CD14-positive monocyte (primary cell): ENCODE results near the gene PTPRC. TPM values are rescaled to one million over a fixed set of nuclear protein-coding genes. Genes with fewer than 3 reads are reported as not detected.

ENCODE experiments used
- DNase-seq, 3 donors: peaks; one replicate each; pipeline ENCODE4 v3.0.0-alpha.2; 2011 to 2022
- H2AFZ ChIP-seq: 2 replicates; pipeline ENCODE4 v1.6.0; 2012; ENCODE audit warnings: mild to moderate bottlenecking, low read depth, low read length, inconsistent platforms; ENCODE audit not compliant: insufficient read depth, poor library complexity, severe bottlenecking
- H3K27ac ChIP-seq, 2 donors: 1 replicate in 1 of 2; 2 replicates in 1 of 2; pipeline ENCODE4 v1.5.1; 2012 to 2013; ENCODE audit warnings: low read length in 2 of 2, control low read depth in 1 of 2, inconsistent platforms in 1 of 2, low read depth in 1 of 2, mild to moderate bottlenecking in 1 of 2
- H3K27me3 ChIP-seq, 2 donors: one replicate each; pipeline versions ENCODE4 v1.6.0 to v1.6.1; 2011 to 2013; ENCODE audit warnings: low read length in 2 of 2; ENCODE audit not compliant: control insufficient read depth in 2 of 2, insufficient read depth in 2 of 2
- H3K36me3 ChIP-seq, 2 donors: replicated peaks in 1 of 2; 1 replicate in 1 of 2; 2 replicates in 1 of 2; pipeline versions ENCODE4 v1.5.1 to v1.6.1; 2012 to 2013; ENCODE audit warnings: low read length in 2 of 2, control low read depth in 1 of 2, inconsistent platforms in 1 of 2, mild to moderate bottlenecking in 1 of 2; ENCODE audit not compliant: insufficient read depth in 2 of 2, control insufficient read depth in 1 of 2
- H3K4me1 ChIP-seq, 2 donors: 1 replicate in 1 of 2; 2 replicates in 1 of 2; pipeline versions ENCODE4 v1.5.1 to v1.6.1; 2012 to 2013; ENCODE audit warnings: low read length in 2 of 2, control low read depth in 1 of 2, inconsistent platforms in 1 of 2, mild to moderate bottlenecking in 1 of 2, moderate library complexity in 1 of 2; ENCODE audit not compliant: insufficient read depth in 2 of 2, control insufficient read depth in 1 of 2
- H3K4me2 ChIP-seq: replicated peaks from 2 replicates; pipeline ENCODE3; 2012; ENCODE audit warnings: low read length, moderate library complexity, mild to moderate bottlenecking; ENCODE audit not compliant: poor library complexity, severe bottlenecking; ENCODE audit errors: extremely low read depth
- H3K4me3 ChIP-seq, 3 experiments: fragments of 200-600 bp in 1 of 3; sonication (generic) in 1 of 3; replicated peaks in 1 of 3; 1 replicate in 2 of 3; 2 replicates in 1 of 3; pipeline ENCODE4 v1.5.1; 2011 to 2013; ENCODE audit warnings: low read length in 3 of 3, mild to moderate bottlenecking in 3 of 3, control low read depth in 2 of 3, low read depth in 2 of 3, inconsistent platforms in 1 of 3, moderate library complexity in 1 of 3
- H3K79me2 ChIP-seq: 2 replicates; pipeline ENCODE4 v1.6.0; 2012; ENCODE audit warnings: mild to moderate bottlenecking, control low read depth, inconsistent platforms, low read length, moderate library complexity; ENCODE audit not compliant: insufficient read depth
- H3K9ac ChIP-seq: 2 replicates; pipeline ENCODE4 v1.6.0; 2017; ENCODE audit warnings: low read length, mild to moderate bottlenecking; ENCODE audit not compliant: insufficient read depth, poor library complexity, severe bottlenecking
- H3K9me3 ChIP-seq, 2 donors: replicated peaks in 1 of 2; 1 replicate in 1 of 2; 2 replicates in 1 of 2; pipeline versions ENCODE4 v1.5.1 to v1.6.1; 2012 to 2013; ENCODE audit warnings: low read length in 2 of 2, control low read depth in 1 of 2; ENCODE audit not compliant: control insufficient read depth in 1 of 2, insufficient read depth in 1 of 2
- H4K20me1 ChIP-seq: 2 replicates; pipeline ENCODE4 v1.6.0; 2012; ENCODE audit warnings: mild to moderate bottlenecking, low read length, control low read depth, moderate library complexity; ENCODE audit not compliant: insufficient read depth
- H3K27ac Mint-ChIP-seq, 7 donors: one replicate each; pipeline ENCODE4 v1.8.0; 2020; ENCODE audit warnings: mild to moderate bottlenecking in 7 of 7, mixed read lengths in 7 of 7, moderate library complexity in 6 of 7, inconsistent platforms in 2 of 7
- H3K27me3 Mint-ChIP-seq, 3 donors: one replicate each; pipeline ENCODE4 v1.8.0; 2021 to 2022; ENCODE audit warnings: low read depth in 3 of 3, mild to moderate bottlenecking in 3 of 3, mixed read lengths in 3 of 3, moderate library complexity in 3 of 3, inconsistent platforms in 1 of 3
- H3K36me3 Mint-ChIP-seq, 2 donors: one replicate each; pipeline ENCODE4 v1.8.0; 2020; ENCODE audit warnings: mixed read lengths in 2 of 2, inconsistent platforms in 1 of 2, mild to moderate bottlenecking in 1 of 2
- H3K4me1 Mint-ChIP-seq: one replicate; pipeline ENCODE4 v1.8.0; 2020; ENCODE audit warnings: mild to moderate bottlenecking, mixed read lengths
- H3K4me3 Mint-ChIP-seq, 2 donors: one replicate each; pipeline ENCODE4 v1.8.0; 2020; ENCODE audit warnings: mild to moderate bottlenecking in 2 of 2, mixed read lengths in 2 of 2, moderate library complexity in 1 of 2
- H3K9me3 Mint-ChIP-seq, 7 donors: one replicate each; pipeline ENCODE4 v1.8.0; 2020 to 2022; ENCODE audit warnings: mixed read lengths in 7 of 7, mild to moderate bottlenecking in 6 of 7, moderate library complexity in 6 of 7, inconsistent platforms in 2 of 7
- CTCF ChIP-seq: fragments of 200-600 bp; IDR thresholded peaks from one replicate; pipeline ENCODE4 v1.8.0; 2022; ENCODE audit warnings: antibody characterized with exemption, mild to moderate bottlenecking
- WGBS: methylation state at CpG from one replicate; pipeline ENCODE4 v1.1.5; 2013; ENCODE audit warnings: missing lambda C conversion rate; ENCODE audit not compliant: insufficient coverage; 5-methylcytosine and 5-hydroxymethylcytosine counted together
- intact Hi-C, 2 donors: fragments of 100-400 bp; cut with micrococcal nuclease; formaldehyde crosslinking; loops; one replicate each; pipeline versions ENCODE4 v1.15.0 to v1.15.1; 2023
- polyA plus RNA-seq, 3 donors: library from polyadenylated mRNA; depleted of rRNA in 1 of 3; unstranded in 2 of 3; stranded (reverse) in 1 of 3; fragments of 300-500 nt in 2 of 3; fragments of >200 nt in 1 of 3; fragmentation: Illumina TruSeq in 2 of 3; gene quantifications; 1 replicate in 2 of 3; 2 replicates in 1 of 3; pipeline ENCODE4 v1.2.3, GENCODE V29; 2012 to 2021

Gene PTPRC
- polyA plus RNA-seq, 3 donors: 410 to 992 (median 667) TPM

GRCh38 chr1:198622001-198622400, 16.8 kb upstream of the PTPRC start:
- no peaks in the 10 kb centered on the region for H3K36me3 ChIP-seq
- H3K27ac ChIP-seq: peak overlapping the region in 1 of 2 donors; percentile 83
- no peaks in the 10 kb centered on the region for H4K20me1 ChIP-seq
- no peak overlapping the region for H2AFZ ChIP-seq
- WGBS: 100% methylated on average over 1 of the region's 1 CpG
- H3K4me2 ChIP-seq: peak overlapping the region; percentile 54
- H3K27ac Mint-ChIP-seq: peak overlapping the region; percentile 80 to 95 (median 91)
- TF ChIP-seq CTCF: no peak
- no peak overlapping the region for H3K9ac ChIP-seq
- H3K9me3 Mint-ChIP-seq: peaks cover 0 to 2% (median 0%) of the 10 kb centered on the region in 7 donors
- H3K27me3 ChIP-seq: no peaks in the 10 kb centered on the region
- no peaks in the 10 kb centered on the region for H3K79me2 ChIP-seq
- no peaks in the 10 kb centered on the region for H3K36me3 Mint-ChIP-seq
- peaks cover 30 to 38% of the 10 kb centered on the region in 2 donors for H3K4me1 ChIP-seq
- H3K4me3 Mint-ChIP-seq: peak overlapping the region in 1 of 2 donors; percentile 40
- H3K9me3 ChIP-seq: no peaks in the 10 kb centered on the region
- peaks cover 0 to 3% (median 1%) of the 10 kb centered on the region in 3 donors for H3K27me3 Mint-ChIP-seq
- peaks cover 32% of the 10 kb centered on the region for H3K4me1 Mint-ChIP-seq
- intact Hi-C loops: loop anchor here in 1 of 2 donors (10.0 kb wide), 1 partner anchor 57 kb away; no protein-coding TSS in a partner anchor
- DNase-seq: peak in 1 of 3 donors; percentile 42
- peak overlapping the region in 1 of 3 experiments; percentile 40 for H3K4me3 ChIP-seq

GRCh38 chr1:198623752-198624647, 14.8 kb upstream of the PTPRC start:
- H3K27ac Mint-ChIP-seq: no peak overlapping the region
- H3K4me3 Mint-ChIP-seq: no peak overlapping the region
- no peaks in the 10 kb centered on the region for H3K9me3 ChIP-seq
- H3K36me3 ChIP-seq: no peaks in the 10 kb centered on the region
- H3K9ac ChIP-seq: no peak overlapping the region
- no peak overlapping the region for H3K27ac ChIP-seq
- intact Hi-C loops: loop anchor here in 1 of 2 donors (10.0 kb wide), 1 partner anchor 59 kb away; no protein-coding TSS in a partner anchor
- H3K4me1 Mint-ChIP-seq: peaks cover 37% of the 10 kb centered on the region
- no peak overlapping the region for H3K4me3 ChIP-seq
- H3K4me1 ChIP-seq: peaks cover 30 to 38% of the 10 kb centered on the region in 2 donors
- peaks cover 0 to 3% (median 1%) of the 10 kb centered on the region in 3 donors for H3K27me3 Mint-ChIP-seq
- no peaks in the 10 kb centered on the region for H3K79me2 ChIP-seq
- no peaks in the 10 kb centered on the region for H4K20me1 ChIP-seq
- H3K27me3 ChIP-seq: no peaks in the 10 kb centered on the region
- H2AFZ ChIP-seq: no peak overlapping the region
- TF ChIP-seq CTCF: no peak
- peaks cover 0 to 2% (median 0%) of the 10 kb centered on the region in 7 donors for H3K9me3 Mint-ChIP-seq
- DNase-seq: no peak
- WGBS: 100% methylated on average over 1 of the region's 4 CpGs
- no peak overlapping the region for H3K4me2 ChIP-seq
- H3K36me3 Mint-ChIP-seq: no peaks in the 10 kb centered on the region
